Osteoblast (primary cell): ENCODE results near the gene LRP11. TPM values are rescaled to one million over a fixed set of nuclear protein-coding genes. Genes with fewer than 3 reads are reported as not detected.
A peak's percentile ranks its signal among the peaks of the same experiment; 100 is the strongest.

Experiments used
- DNase-seq: peaks from one replicate; pipeline ENCODE4 v3.0.0; 2011; ENCODE audit warnings: low spot score, mixed read lengths; ENCODE audit not compliant: insufficient read length; ENCODE audit errors: missing footprints
- H2AFZ ChIP-seq: 2 replicates; pipeline ENCODE4 v1.6.0; 2011; ENCODE audit warnings: mild to moderate bottlenecking, low read length
- H3K27ac ChIP-seq: 2 replicates; pipeline ENCODE4 v1.5.1; 2011; ENCODE audit warnings: mild to moderate bottlenecking, low read depth, low read length, moderate library complexity
- H3K27me3 ChIP-seq: 2 replicates; pipeline ENCODE4 v1.6.0; 2012; ENCODE audit warnings: mild to moderate bottlenecking, control low read depth, inconsistent platforms, low read length, moderate library complexity; ENCODE audit not compliant: insufficient read depth
- H3K36me3 ChIP-seq: 2 replicates; pipeline ENCODE4 v1.5.1; 2011; ENCODE audit warnings: mild to moderate bottlenecking, low read length, control low read depth, moderate library complexity; ENCODE audit not compliant: insufficient read depth
- H3K4me1 ChIP-seq: 2 replicates; pipeline ENCODE4 v1.5.1; 2011; ENCODE audit warnings: mild to moderate bottlenecking, low read length, control low read depth, moderate library complexity; ENCODE audit not compliant: insufficient read depth
- H3K4me2 ChIP-seq: 2 replicates; pipeline ENCODE4 v1.6.0; 2011; ENCODE audit warnings: mild to moderate bottlenecking, low read length; ENCODE audit not compliant: insufficient read depth
- H3K4me3 ChIP-seq: fragments of 200-600 bp; sonication (generic); 3 replicates; pipeline ENCODE4 v1.5.1; 2012; ENCODE audit warnings: mild to moderate bottlenecking, low read length, inconsistent platforms; ENCODE audit not compliant: insufficient read depth
- H3K79me2 ChIP-seq: 2 replicates; pipeline ENCODE4 v1.6.0; 2012; ENCODE audit warnings: mild to moderate bottlenecking, low read length, control low read depth, inconsistent platforms; ENCODE audit not compliant: insufficient read depth
- H3K9me3 ChIP-seq: 2 replicates; pipeline ENCODE4 v1.5.1; 2011; ENCODE audit warnings: low read depth, low read length, control low read depth
- H4K20me1 ChIP-seq: 2 replicates; pipeline ENCODE4 v1.6.0; 2012; ENCODE audit warnings: mild to moderate bottlenecking, low read length, control low read depth; ENCODE audit not compliant: insufficient read depth
- total RNA-seq: library from RNA; depleted of rRNA; stranded (reverse); fragments of >200 nt; gene quantifications from 2 replicates; pipeline ENCODE4 v1.2.3, GENCODE V29; 2012
- TF ChIP-seq, protein P1 (sequence below): IDR thresholded peaks from 2 replicates; pipeline ENCODE4 v1.5.1; 2011; ENCODE audit warnings: mild to moderate bottlenecking, low read depth, low read length, moderate library complexity; ENCODE audit errors: extremely low read depth

LRP11 gene
- total RNA-seq, 1 donor: 39.4 TPM

DNA sequence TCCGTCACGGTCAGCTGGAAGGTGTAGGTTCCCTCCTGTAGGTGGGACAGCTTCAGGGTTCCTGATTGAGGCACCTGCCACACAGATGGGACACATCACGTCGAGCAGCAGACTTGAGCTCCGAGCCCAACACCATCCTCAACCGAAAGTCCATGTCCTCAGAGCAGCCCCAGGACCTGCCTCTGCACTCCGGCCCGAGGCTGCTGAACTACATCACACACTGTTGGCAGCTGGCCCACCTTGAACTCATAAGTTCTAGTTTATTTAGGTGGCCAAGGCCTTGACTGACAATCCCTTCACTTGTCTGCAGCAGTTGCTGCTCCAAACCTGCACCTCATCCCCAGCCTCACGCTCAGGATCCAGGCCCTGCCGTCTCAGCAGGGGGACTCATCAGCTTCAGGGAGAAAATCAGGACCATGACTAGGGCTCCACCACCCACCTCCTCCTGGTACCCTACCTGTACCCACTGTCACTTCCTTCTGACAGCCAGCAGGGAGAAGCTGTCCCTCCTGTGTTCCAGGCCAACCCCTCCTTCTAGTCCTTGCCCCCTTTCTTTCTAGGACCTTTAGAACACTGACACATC is 21.0 kb downstream of the LRP11 start:
- H3K9me3 ChIP-seq: no peaks in the 10 kb centered on the region
- peaks cover 3% of the 10 kb centered on the region for H3K79me2 ChIP-seq
- peaks cover 9% of the 10 kb centered on the region for H3K36me3 ChIP-seq
- DNase-seq: no peak
- no peak overlapping the region for H2AFZ ChIP-seq
- H3K4me2 ChIP-seq: no peak overlapping the region
- no peak overlapping the region for H3K27ac ChIP-seq
- peaks cover 55% of the 10 kb centered on the region for H3K4me1 ChIP-seq
- no peaks in the 10 kb centered on the region for H4K20me1 ChIP-seq
- H3K4me3 ChIP-seq: no peak overlapping the region
- H3K27me3 ChIP-seq: no peaks in the 10 kb centered on the region
- TF ChIP-seq, protein P1, sequence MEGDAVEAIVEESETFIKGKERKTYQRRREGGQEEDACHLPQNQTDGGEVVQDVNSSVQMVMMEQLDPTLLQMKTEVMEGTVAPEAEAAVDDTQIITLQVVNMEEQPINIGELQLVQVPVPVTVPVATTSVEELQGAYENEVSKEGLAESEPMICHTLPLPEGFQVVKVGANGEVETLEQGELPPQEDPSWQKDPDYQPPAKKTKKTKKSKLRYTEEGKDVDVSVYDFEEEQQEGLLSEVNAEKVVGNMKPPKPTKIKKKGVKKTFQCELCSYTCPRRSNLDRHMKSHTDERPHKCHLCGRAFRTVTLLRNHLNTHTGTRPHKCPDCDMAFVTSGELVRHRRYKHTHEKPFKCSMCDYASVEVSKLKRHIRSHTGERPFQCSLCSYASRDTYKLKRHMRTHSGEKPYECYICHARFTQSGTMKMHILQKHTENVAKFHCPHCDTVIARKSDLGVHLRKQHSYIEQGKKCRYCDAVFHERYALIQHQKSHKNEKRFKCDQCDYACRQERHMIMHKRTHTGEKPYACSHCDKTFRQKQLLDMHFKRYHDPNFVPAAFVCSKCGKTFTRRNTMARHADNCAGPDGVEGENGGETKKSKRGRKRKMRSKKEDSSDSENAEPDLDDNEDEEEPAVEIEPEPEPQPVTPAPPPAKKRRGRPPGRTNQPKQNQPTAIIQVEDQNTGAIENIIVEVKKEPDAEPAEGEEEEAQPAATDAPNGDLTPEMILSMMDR: no peak

DNA sequence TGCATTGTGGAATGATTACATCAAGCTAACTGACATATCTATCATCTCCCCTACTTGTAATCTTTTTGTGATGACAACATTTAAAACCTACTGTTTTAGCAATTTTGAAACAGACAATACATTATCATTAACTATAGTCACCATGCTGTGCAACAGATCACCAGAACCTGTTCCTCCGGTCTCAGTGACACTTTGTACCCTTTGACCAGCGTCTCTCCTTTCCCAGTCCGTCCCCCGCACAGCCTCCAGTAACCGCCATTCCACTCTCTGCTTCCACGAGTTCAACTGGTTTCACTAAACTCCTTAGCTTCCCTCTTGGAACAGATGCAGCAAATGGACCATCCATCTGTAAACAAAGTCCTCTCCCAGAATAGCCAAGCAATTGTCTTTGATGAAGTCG is 21.8 kb downstream of the LRP11 start:
- no peaks in the 10 kb centered on the region for H4K20me1 ChIP-seq
- no peak overlapping the region for H3K4me3 ChIP-seq
- H3K4me1 ChIP-seq: peaks cover 47% of the 10 kb centered on the region
- peaks cover 3% of the 10 kb centered on the region for H3K79me2 ChIP-seq
- TF ChIP-seq, protein P1: no peak
- H3K27me3 ChIP-seq: no peaks in the 10 kb centered on the region
- no peak overlapping the region for H3K27ac ChIP-seq
- H2AFZ ChIP-seq: no peak overlapping the region
- H3K4me2 ChIP-seq: no peak overlapping the region
- no peak for DNase-seq
- no peaks in the 10 kb centered on the region for H3K9me3 ChIP-seq
- H3K36me3 ChIP-seq: peaks cover 9% of the 10 kb centered on the region

DNA sequence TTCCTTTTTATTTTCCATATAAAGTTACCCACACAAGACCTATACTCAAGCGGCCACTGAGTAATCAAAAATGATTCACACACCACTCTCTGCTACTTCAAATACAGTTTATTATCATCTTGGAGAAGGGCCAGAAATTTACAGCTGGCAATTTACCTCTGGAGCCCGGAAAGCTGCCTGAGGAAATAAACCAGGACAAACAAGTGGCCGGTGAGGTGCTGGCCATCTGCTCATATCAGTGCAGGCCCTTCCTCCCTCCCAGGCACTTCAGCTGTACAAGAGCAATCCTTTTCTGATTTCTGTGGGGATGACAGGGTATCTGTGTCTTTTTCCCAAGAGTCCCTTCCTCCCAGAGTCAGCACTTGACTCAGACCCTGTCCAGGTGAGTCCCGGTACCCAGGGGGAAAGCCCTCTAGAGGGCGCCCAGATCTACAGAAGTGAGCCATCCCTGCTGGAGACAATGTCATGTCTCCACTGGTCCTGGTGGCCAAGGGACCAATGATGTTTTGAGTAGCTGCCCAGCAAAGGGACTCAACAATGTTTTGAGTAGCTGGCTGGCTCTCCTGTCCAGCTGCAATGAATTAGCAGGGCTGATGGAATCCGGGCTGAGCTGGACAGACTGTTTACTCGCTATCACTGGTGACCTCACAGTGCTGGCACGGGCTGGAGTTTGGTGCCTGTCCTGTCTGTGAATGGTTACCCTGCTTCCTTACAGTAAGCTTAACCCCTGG is 23.6 kb downstream of the LRP11 start:
- Histone ChIP-seq H4K20me1 (no peaks in the 10 kb centered on the region), H3K79me2 (no peaks in the 10 kb centered on the region), H3K27me3 (no peaks in the 10 kb centered on the region), H3K4me1 (peaks cover 28% of the 10 kb centered on the region), H2AFZ (no peak overlapping the region), H3K4me3 (no peak overlapping the region), H3K4me2 (peak overlapping the region; percentile 43), H3K27ac (peak overlapping the region; percentile 63), H3K9me3 (no peaks in the 10 kb centered on the region), H3K36me3 (peaks cover 17% of the 10 kb centered on the region)
- TF ChIP-seq, protein P1: peak; percentile 51
- peak; percentile 72 for DNase-seq

DNA sequence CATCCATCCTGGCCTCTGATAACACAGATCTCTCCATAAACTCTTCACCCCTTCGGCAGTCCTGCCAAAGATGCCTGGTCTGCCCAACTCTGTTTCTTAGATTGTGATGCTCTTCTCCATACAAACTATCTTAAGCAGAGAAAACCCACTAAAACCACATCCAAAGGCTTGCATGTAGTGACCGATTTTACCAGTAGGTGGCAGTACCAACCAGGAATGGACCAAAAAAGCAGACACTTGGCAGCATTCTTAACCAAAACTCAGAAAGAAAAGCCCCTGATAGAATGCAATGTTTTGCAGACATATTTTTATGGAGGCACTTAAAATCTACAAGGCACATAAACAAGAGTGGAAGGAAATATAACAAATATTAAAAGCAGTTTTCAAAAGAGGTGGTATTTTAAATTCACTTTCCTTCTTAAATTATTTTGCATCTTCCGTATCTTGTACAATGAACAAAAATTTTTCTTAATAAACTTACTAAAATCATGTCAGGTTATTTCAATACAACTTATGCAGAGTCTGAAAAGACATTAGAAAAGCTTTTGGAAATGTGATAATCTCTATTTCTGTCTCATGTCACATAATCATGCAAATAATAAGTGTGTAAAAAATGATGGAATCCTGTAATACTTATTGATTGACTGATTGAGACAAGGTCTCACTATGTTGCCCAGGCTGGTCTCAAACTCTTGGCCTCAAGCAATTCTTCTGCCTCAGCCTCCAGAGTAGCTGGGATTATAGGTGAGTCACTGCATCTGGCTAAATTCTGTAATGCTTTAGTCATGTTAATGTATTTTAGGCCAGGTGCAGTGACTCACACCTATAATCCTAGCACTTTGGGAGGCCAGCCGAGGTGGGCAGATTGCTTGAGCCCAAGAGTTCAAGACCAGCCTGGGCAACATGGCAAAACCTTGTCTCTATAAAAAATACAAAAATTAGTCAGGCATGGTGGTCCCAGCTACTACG is 29.4 kb downstream of the LRP11 start:
- peak; percentile 82 for DNase-seq
- TF ChIP-seq, protein P1: peak; percentile 94
- Histone ChIP-seq H4K20me1 (peaks cover 5% of the 10 kb centered on the region), H3K4me1 (peaks cover 10% of the 10 kb centered on the region), H3K9me3 (no peaks in the 10 kb centered on the region), H3K27me3 (no peaks in the 10 kb centered on the region), H3K27ac (no peak overlapping the region), H3K4me2 (no peak overlapping the region), H3K4me3 (no peak overlapping the region), H3K36me3 (peaks cover 16% of the 10 kb centered on the region), H2AFZ (no peak overlapping the region), H3K79me2 (no peaks in the 10 kb centered on the region)
